ENCODE measurements around the gene HMGN1.
A peak's percentile ranks its signal among the peaks of the same experiment; 100 is the strongest.

Gene HMGN1

DNA sequence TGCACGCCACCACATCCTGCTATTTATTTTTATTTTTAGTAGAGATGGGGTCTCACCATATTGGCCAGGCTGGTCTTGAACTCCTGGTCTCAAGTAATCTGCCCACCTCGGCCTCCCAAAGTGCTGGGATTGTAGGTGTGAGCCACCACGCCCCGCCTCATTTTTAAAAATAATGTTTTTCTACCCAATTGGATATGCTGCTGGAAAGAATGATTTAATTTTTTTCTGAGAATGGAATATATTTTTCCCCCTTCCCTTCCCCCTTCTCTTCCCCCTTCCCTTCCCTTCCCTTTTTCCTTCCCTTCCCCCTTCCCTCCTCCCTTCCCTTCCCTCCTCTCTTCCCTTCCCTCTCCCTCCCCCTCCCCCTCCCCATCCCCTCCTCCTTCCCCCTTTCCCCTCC is 17.7 kb upstream of the HMGN1 start:
- no peak for DNase-seq

DNA sequence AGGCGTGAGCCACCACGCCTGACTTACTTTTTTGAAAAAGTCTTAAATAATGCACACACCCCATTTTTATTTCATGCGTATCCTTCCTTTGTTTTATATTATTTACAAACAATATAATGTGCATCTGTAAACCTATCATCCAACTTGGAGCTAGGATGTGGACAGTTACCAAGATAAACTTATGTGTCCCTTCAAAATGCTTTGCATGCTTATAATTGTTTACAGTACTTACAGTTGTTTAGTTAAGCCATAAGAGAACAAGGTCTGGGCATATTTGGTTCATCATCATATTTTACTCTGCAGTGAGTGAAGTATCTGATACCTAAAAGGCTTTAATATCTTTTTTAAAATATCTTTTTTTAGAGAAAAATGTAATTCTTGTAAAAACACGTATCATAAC is 16.1 kb upstream of the HMGN1 start:
- DNase-seq: no peak

DNA sequence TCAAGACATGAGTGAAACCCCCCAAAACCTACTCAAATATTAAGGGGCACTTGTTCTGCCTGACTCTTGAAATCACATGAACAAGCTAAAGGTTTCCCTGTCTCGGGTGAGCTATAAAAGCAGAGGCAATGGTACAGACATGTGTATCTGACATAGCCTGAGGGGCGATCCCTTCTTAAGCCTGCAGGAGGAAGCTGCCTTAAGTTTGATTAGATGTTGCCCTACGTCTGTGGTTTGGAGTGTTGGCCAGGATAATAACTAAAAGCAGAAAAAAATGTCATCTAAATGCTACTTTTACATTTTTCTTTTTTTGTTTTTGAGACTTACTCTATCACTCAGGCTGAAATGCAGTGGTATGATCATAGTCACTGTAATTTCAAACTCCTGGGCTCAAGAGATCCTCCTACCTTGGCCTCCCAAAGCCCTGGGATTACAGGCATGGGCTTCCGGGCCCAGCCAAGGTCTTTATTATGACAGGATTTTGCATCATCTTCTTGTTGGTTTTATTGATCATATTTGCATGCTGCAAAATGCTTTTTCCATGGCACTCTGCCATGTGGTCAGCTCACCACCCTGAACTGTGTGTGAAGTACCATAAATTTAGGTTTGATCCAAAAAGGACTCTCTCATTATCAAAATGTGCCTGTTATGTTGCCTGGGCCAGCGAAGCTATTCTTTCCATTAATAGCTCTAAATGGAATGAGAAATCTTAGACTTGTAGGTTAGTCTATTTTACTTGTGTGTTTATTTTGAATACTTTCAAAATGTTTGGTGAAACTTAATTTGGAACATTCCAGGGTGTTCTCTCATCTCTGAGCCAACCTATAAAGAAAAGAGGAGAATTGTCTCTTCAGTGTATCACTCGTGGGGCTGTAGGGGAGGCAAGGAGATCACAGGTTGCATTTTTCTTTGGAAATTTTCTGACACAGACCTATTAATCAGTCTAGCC is 15.0 kb upstream of the HMGN1 start:
- no peak for DNase-seq

DNA sequence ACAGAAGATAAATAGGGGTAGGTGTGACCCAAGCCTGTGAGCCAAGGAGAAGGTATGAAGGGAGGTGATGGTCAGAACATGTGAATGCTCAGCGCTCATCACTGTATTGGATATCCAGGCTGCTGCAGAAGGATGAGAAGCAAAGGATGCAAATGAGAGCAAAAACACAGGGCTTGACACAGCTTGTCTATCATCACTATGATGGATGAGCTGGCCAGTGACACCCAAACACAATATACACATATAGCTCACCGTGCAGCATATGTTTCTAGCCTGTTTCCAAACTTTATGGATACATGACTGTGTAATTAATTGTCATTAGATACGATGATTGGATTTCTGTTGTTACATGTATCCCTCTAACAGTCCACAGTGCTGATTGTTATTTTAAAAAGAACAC is 13.8 kb upstream of the HMGN1 start:
- no peak for DNase-seq

DNA sequence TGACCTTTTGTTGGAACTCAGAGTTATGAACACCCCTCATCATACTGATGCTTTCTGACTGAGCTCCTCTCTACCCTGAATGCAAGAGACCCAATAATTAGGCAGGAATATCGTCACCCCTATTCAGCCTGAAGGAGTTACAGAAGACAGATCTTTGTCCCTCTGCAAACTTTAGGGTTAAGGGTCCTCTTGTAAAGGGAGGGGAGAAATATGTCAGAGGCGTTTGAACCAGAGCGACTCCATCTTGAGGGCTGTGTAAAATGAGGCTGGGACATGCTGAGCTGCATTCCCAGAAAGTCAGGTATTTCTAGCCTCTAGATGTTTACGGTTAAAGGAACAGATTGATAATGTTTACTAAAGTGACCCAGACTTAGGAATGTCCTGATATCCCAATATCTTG is 10.5 kb upstream of the HMGN1 start:
- no peak for DNase-seq

DNA sequence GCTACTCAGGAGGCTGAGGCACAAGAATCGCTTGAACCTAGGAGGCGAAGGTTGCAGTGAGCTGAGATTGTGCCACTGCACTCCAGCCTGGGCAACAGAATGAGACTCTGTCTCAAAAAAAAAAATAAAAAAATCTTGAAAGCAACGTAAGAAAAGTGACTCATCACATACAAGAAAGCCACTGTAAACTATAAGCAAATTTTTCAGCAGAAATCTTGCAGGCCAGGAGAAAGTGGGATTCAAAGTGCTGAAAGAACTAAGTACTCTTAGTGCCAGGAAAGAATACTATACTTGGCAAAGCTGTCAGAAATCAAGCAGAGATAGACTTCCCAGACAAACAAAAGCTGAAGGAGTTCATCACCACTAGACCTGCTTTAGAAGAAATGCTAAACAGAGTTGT is 4.4 kb upstream of the HMGN1 start:
- DNase-seq: no peak

DNA sequence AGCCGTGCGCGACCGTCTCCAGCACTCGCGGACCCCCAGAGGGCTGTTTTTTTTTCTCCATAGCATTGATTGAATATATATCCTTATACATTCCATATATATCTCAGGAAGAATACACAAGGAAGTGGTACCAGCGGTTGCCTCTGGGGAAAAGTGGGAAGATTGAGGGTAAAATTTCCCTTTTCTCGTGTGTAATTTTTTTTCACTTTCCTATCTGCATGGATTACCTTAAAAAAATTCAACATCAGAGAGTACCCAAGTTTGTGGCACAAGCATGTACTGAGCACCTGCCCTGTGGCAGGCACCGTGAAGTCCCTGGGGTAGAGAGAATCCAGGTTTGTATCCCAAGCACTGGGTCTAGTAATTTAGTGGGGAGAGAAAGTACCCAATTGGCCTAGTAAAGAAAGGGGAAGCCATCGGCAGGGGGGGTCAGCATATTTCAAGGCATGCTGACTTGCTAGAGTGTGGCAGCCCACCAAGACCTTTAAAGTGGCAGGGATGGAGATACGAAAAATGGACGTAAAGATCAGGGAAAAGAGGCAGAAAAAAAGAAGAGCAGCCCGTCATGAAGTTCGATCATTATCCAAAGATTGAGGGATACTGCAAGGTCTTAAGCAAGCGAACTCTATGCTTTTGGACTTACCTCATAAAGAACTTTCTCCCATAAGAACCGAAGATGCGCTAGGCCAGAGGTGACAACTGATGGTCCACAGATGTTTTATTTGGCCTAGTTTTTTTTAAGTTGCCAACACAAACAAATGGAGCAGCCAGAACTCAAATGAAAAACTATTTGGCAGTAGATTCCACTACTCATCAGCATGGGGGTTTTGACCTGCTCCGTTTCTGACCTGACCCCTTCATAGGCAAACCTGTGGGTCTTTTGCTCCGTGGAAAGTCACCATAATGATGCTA is 1.5 kb upstream of the HMGN1 start:
- no peak for DNase-seq

DNA sequence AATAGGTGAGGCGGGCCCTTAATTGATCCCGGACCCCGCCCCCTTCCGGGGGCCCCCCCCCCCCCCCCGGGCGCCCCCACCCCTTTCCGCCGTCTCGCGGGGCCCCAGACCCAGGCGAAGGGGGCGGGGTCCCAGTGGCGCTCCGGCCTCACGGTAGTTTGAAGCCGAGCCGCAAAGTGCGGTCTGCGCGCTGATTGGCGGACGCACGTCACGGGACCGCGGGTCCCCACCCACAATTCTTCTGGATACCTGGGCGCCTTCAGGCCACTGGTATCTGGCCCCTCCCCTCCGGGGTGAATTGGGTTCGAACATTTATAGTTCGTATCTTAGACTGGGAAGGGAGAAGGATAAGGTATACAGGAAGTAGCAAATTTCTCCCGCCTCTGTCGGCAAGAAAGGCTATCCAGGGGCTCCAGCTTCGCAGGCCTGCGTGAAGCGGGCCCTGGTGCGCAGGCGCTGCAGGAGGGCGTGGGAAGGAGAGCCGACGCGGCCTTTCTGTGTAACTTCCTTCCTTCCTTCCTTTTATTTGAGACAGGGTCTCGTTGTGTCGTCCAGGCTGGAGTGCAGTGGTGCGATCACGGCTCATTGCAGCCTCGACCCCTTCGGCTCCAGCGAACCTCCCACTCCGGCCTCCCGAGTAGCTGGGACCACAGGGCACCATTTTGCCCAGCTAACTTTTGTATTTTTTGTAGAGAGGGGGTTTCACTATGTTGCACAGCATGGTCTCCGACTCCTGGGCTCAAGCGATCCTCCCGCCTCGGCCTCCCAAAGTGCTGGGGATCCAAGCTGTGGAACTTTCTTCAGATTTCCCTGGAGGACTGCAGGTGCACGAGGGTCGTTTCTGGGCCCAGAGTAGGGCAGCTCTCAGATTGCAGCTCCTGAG is 564 bp upstream of the HMGN1 start:
- peak; percentile 98 for DNase-seq

DNA sequence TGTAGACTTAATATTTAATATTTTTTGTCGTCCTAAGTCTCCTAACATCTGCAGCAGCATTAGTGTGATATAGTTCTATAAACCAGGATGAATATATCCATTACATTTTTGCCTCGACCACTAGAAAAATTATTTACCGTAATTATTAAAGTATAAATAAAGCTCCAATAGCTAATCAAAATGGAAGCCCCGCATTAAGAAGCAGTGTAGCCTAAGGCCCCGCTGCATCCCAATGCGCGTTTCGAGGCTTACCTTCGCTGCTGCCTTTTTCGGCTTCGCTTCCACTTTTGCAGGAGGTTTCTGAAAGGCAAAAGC is 891 bp downstream of the HMGN1 start:
- DNase-seq: no peak

DNA sequence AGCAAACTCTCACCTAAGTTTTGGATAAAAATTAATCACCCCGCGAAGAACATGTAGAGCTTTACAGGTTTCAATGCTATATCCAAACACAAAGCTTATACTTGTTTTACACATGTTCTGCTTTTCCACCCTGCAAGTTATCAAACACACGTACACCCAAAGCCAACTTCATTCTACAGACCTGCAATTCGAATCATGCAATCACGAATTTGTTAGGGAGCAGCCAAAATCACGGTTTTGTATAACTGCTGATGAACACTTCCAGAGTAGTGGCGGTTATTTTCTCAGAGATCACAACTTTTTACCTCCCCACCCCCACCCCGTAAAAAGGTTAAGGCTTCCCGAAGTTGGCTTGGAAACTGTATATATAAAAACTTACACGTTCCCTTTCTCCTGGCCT is 1.4 kb downstream of the HMGN1 start:
- no peak for DNase-seq

DNA sequence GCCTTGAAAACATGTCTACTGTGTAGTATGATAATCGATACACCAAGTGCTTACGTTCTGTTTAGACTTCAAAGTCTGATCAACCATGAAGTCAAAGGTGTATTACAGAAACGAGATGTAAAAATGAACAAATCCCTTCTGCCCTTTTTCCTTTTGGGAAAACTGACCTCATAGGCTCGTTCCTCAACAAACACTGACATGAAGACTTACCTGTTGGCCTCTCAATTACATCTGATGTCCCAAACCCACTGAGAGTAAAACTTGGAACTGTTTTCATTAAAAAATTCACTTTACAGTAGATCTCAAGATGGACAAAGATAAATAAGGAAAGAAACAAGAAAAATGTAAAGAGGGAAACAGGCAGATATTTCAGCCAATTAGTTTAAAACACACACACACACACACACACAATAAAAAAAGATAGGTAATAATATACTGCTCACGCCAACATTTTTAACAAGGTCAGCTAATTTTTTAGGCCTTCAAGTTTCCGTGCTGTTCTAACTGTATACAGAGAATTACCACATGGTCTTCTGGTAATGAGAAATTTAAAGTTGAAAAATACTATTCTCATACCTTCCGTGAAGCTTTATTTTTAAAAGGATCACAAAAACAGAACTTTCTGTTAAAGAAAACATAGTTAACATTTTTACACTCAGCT is 2.1 kb downstream of the HMGN1 start:
- DNase-seq: no peak

DNA sequence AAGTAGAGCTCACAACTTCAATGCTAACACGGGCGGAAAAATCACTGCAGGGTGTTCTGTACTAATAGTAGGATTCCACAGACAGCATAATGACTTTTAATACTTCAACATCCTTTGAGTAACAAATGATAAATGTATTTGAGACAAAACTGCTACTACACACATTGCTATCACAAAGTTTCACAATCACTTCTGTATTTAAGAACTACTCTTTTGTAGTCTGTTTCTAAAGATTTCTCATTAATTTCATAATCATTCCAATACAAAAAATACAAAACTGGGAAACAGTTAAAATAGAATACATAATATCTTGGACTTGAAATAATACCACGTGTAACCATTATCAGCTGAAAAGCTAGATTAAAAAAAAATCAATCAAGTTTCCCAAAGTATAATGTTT is 2.7 kb downstream of the HMGN1 start:
- no peak for DNase-seq

DNA sequence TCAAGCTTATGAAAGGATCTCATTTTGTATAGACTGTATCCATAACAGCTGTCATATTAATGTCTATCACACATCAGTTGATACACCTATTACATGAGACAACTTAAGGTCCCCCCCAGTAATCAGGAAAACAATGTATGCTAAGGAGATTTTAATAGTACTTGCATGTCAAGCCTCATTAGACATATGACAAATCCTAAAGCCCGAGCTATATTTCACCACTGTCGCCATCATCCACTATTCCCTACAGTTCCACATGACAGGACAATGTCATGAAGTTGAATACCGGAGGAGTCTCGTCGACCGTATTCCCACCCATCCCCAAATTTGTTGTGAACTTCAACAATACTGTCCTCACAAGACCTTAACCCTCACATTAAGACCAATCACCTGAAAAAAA is 3.4 kb downstream of the HMGN1 start:
- DNase-seq: no peak

DNA sequence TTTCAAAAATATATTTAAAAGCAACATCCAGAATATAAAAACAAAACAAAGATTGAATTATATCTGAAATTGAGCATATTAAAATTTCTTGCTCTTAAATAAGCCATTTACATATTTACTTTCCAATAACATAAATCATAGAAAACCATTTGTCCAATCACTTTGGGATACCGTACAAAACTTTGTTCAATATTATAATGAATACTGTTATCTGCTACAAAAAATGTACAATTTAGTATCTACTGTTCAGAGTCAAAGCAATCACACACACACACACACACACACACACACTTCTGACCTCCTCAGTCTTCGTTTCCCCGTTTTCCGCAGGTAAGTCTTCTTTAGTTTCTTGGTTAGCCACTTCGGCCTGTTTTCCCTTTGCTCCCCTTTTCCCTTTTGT is 4.0 kb downstream of the HMGN1 start:
- no peak for DNase-seq

DNA sequence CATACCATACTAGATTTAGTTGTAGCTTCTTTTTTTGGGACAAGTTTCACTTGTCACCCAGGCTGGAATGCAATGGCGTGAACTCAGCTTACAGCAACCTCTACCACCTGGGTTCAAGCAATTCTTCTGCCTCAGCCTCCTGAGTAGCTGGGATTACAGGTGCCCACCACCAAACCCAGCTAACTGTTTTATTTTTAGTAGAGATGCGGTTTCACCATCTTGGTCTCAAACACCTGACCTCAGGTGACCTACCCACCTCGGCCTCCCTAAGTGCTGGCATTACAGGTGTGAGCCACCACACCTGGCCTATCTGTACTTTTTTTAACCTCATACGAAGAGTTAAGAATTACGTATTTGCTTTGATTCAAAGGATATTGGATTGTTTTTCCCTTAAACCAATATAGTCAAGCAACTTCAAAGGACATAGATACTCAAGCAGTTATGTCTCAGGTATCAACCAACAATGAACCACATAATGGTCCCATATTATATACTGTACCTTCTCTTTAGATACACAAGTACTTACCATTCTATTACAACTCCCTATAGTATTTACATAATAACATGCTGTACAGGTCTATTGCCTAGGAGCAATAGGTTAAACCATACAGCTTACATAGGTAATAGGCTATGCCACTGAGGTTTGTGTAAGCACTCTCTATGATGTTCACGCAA is 7.5 kb downstream of the HMGN1 start:
- DNase-seq: no peak

DNA sequence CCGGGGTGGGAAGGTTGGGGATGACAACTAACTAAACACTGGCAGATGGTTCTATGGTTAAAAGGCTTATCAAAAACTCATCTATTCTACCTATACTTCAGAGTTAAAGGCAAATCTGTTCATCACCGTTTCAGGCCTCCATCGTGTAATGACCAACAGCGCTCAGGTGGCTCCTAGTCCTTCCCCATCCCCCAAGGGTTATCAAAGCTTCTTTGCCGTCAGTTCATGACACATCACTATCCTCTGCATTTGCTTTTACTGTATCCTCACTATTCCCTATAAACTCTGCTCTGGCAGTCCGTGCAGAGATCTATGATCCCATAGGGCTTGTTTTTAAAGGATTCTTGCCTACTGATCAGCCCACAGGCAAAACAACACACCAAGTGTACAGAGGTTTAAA is 8.2 kb downstream of the HMGN1 start:
- no peak for DNase-seq

DNA sequence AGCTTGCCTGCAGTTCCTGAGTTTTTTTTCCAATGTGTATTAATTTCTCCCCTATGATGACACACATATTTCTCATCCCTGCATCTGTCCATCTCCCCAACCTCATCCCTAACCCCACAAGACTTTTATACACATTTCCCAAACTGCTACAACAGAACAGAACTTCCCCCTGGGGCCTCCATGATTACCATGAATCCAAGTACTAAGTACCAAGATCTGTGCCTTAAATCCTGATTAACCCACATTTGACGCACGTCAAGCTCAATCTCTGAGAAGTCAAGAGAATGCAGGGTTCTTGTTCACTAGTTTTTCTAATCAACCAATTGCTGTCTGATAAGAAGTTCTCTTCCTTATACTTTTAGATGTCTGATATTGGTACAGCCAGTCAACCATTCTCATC is 9.7 kb downstream of the HMGN1 start:
- DNase-seq: no peak

DNA sequence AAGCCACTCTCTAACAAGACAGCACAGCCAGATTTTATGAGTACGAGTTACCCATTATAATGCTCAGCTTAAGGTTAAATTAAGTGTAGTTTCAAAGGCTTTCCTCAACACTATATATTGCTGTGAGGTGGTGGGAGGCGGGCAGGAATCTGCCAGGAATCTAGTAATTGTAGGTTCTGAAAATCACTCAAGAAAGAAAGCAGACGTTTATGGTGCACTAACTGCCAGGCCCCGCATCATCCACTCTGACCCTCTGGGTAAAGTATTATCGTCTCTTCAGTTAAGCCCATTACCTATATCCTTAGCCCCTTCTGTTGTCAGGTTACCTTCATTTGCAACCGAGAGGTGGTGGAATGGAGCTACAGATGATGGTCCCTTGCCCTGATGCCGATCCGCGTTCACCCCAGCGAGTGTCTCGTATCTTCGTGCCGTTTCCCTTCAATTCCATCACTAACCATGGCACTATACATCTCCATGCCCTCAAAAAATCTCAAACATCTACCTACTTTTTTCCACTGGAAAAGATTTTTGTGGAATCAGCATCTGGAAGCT is 12.4 kb downstream of the HMGN1 start:
- no peak for DNase-seq

DNA sequence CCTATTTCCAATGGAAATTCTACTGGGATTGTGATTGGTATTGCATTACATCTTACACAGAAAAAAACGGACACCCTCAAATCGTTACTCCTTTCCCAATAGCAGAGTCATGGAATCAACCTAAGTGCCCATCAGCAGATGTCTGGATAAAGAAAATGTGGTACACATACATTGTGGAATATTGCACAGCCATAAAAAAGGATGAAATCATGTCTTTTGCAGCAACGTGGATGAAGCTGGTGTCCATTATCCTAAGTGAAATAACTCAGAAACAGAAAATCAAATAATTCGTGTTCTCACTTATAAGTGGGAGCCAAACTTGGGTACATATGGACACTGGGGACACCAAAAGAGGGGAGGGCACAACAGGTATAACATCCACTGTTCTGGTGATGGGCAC is 14.3 kb downstream of the HMGN1 start:
- DNase-seq: no peak

DNA sequence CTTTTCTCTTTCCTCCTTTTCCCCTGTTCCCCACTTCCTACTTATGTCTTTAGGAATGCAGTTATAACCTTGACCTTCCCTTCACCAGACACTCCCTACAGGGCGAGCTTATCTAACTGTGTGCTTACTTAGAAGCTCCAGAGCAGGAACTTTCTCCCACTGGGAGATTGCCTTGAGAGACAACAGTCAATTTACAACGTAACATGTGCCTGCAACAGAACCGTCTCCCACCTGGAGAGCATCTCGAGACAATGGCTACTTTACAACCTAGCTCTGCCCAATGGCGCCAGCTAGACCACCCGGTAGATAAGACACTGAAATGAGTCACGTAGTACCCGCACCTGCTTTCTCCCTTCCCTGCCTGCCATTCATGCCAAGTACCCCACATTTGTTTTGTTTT is 16.7 kb downstream of the HMGN1 start:
- no peak for DNase-seq

DNA sequence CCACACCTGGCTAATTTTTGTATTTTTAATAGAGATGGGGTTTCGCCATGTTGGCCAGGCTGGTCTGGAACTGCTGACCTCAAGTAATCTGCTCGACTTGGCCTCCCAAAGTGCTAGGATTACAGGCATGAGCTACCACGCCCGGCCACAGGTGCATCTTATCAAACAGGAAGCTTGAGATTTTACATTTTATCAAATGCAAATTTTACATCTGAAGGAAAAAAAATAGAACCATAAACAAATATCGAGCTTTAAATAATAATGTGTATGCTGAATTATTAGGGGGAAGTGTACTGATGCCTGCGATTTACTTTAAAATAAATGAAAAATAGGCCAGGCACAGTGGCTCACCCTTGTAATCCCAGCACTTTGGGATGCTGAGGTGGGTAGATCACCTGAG is 18.9 kb downstream of the HMGN1 start:
- no peak for DNase-seq

DNA sequence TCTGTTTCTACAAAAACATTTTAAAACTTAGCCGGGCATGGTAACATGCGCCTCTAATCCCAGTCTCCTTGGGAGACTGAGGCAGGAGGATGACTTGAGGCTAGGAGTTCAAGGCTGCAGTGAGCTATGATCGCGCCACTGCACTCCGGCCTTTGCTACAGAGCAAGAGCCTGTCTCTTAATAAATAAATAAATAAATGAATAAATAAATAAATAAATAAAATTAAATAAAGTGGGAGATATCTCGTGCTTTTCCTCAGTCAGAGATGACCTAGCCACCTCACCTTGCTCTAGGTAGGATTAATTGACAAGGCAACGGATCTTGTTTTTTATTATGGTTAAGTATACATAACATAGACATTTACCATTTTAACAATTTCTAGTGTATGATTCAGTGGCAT is 21.2 kb downstream of the HMGN1 start:
- DNase-seq: no peak
